NT2/D1 (cell line): ENCODE data around the gene FADS2.

Experiments used
- SUZ12 ChIP-seq: IDR thresholded peaks from 2 replicates; pipeline ENCODE4 v1.6.1; 2011; ENCODE audit not compliant: insufficient read length, insufficient read depth; ENCODE audit errors: extremely low read depth
- YY1 ChIP-seq: IDR thresholded peaks from 2 replicates; pipeline ENCODE4 v1.6.1; 2011; ENCODE audit not compliant: insufficient read length, insufficient read depth
- ZNF274 ChIP-seq: IDR thresholded peaks from 2 replicates; pipeline ENCODE4 v1.6.1; 2011; ENCODE audit warnings: mild to moderate bottlenecking, low read depth, low read length

GRCh38 chr11:61885166-61885778 lies 57.2 kb downstream of the FADS2 start:
- TF ChIP-seq YY1 (no peak), ZNF274 (no peak), SUZ12 (no peak)
